ENCODE results near the gene ARID1B.

Gene ARID1B

DNA sequence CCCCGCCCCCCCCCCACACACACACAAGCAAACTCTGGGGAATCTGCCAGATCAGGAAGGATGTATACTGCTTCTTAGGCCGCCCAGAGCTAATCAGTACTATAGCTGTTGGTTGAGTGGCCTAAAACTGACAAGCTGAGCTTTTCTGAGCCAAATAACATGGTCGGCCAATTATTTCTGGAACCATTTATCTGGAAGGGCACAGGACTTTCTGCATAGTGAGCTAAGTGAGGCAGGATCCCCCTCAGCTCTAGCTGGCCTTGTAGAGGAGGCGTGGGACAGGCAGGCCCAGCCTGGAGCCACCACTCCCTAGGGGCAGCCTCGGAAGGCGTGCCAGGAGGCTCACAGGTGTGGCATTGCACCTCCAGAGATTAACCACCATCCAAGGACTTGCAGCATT lies 346.1 kb downstream of the ARID1B start:
- H3K4me2 ChIP-seq (ENCODE audit: low read length): no peak overlapping the region
- H3K36me3 ChIP-seq (ENCODE audit: insufficient read depth, low read length): peaks cover 23% of the 10 kb centered on the region; the same call in 1 of the 2 replicates
- H3K4me3 ChIP-seq (ENCODE audit: low read depth, low read length, poor library complexity, severe bottlenecking): no peak overlapping the region
- H3K9ac ChIP-seq (ENCODE audit: low read length): no peak overlapping the region
- H3K79me2 ChIP-seq (ENCODE audit: insufficient read depth, low read length): no peaks in the 10 kb centered on the region
- H4K20me1 ChIP-seq (ENCODE audit: insufficient read depth, low read length): no peaks in the 10 kb centered on the region
- H3K4me1 ChIP-seq (ENCODE audit: insufficient read depth, low read length, severe bottlenecking): no peaks in the 10 kb centered on the region
- H3K9me2 ChIP-seq (ENCODE audit: low read depth, low read length): no peaks in the 10 kb centered on the region
- no peaks in the 10 kb centered on the region; the same call in 1 of the 2 replicates for H3F3A ChIP-seq (ENCODE audit: insufficient read depth, low read length)
- H3K27ac ChIP-seq (ENCODE audit: low read depth, low read length, poor library complexity, severe bottlenecking): no peak overlapping the region
- no peak for TF ChIP-seq EZH2 (IDR thresholded peaks at IDR 0.05; ENCODE audit: borderline replicate concordance, low read length)
- TF ChIP-seq, protein P1, sequence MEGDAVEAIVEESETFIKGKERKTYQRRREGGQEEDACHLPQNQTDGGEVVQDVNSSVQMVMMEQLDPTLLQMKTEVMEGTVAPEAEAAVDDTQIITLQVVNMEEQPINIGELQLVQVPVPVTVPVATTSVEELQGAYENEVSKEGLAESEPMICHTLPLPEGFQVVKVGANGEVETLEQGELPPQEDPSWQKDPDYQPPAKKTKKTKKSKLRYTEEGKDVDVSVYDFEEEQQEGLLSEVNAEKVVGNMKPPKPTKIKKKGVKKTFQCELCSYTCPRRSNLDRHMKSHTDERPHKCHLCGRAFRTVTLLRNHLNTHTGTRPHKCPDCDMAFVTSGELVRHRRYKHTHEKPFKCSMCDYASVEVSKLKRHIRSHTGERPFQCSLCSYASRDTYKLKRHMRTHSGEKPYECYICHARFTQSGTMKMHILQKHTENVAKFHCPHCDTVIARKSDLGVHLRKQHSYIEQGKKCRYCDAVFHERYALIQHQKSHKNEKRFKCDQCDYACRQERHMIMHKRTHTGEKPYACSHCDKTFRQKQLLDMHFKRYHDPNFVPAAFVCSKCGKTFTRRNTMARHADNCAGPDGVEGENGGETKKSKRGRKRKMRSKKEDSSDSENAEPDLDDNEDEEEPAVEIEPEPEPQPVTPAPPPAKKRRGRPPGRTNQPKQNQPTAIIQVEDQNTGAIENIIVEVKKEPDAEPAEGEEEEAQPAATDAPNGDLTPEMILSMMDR (IDR thresholded peaks at IDR 0.05; ENCODE audit: low read length): no peak
- no peak overlapping the region for H2AFZ ChIP-seq (ENCODE audit: low read length)
- H3K27me3 ChIP-seq (ENCODE audit: insufficient read depth, low read length): no peaks in the 10 kb centered on the region
- no peaks in the 10 kb centered on the region for H3K9me3 ChIP-seq (ENCODE audit: low read length)

DNA sequence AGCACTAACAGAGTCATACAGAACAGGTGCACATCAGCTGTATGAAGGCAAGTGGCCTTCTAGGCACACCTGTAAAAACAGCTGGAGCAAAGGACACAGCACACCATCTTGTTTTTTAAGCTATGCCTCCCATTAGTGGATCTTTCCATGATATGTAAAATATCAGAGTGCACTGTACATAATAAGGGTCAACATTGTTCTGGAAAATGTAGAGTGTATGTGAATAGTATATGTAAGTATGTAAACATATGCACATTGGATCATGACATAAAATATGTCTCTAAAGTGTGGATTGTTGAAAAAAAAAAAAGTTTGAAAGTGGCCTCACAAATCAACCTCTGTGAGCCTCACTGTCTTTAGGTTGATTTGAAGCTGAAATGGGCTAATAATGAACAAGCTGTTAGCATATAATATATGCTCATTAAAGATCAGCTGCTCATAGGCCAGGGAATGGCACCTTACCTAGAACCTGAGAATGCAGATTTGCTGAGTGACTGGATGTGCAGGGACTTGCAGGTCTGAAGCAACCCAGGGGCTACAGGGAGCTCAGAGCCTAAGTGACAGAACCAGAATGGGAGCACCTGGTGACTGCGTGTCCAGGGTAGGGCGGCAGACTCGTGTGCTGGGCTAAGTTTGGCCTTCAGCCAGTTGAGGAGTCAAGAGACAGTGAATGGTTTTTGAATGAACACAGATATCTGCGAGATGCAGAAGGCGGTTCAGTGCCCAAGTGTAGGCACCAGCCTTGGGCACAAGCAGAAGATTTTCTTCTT lies 347.5 kb downstream of the ARID1B start:
- H3K9me3 ChIP-seq (ENCODE audit: low read length): no peaks in the 10 kb centered on the region
- no peak overlapping the region for H2AFZ ChIP-seq (ENCODE audit: low read length)
- TF ChIP-seq, protein P1 (IDR thresholded peaks at IDR 0.05; ENCODE audit: low read length): no peak
- TF ChIP-seq EZH2 (IDR thresholded peaks at IDR 0.05; ENCODE audit: borderline replicate concordance, low read length): no peak
- H3K4me2 ChIP-seq (ENCODE audit: low read length): no peak overlapping the region
- peaks cover 16% of the 10 kb centered on the region; the same call in 1 of the 2 replicates for H3K36me3 ChIP-seq (ENCODE audit: insufficient read depth, low read length)
- no peak overlapping the region for H3K9ac ChIP-seq (ENCODE audit: low read length)
- no peaks in the 10 kb centered on the region; the same call in 1 of the 2 replicates for H3F3A ChIP-seq (ENCODE audit: insufficient read depth, low read length)
- H3K27me3 ChIP-seq (ENCODE audit: insufficient read depth, low read length): no peaks in the 10 kb centered on the region
- H3K9me2 ChIP-seq (ENCODE audit: low read depth, low read length): no peaks in the 10 kb centered on the region
- H3K79me2 ChIP-seq (ENCODE audit: insufficient read depth, low read length): no peaks in the 10 kb centered on the region
- no peaks in the 10 kb centered on the region for H3K4me1 ChIP-seq (ENCODE audit: insufficient read depth, low read length, severe bottlenecking)
- H4K20me1 ChIP-seq (ENCODE audit: insufficient read depth, low read length): no peaks in the 10 kb centered on the region
- H3K4me3 ChIP-seq (ENCODE audit: low read depth, low read length, poor library complexity, severe bottlenecking): no peak overlapping the region
- H3K27ac ChIP-seq (ENCODE audit: low read depth, low read length, poor library complexity, severe bottlenecking): no peak overlapping the region

DNA sequence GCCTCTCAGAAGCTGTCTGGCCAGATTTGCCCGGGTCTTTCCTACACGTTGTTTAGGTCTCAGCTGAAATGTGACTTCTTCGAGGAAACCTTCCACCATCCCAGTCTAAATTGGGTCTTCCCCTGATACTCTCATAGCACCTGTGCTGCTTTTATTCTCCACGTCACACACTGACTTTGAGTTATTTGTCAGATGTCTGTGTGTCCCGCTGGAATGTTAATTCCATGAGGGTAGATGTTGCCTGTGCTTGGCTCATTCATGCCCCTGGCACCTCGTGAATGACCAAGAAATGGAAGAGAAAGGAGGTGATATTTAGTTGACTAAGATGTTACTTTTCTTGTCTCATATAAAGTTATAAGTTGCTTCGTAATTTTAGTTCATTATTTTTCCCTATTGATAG lies 348.4 kb downstream of the ARID1B start:
- no peak overlapping the region for H3K4me3 ChIP-seq (ENCODE audit: low read depth, low read length, poor library complexity, severe bottlenecking)
- no peaks in the 10 kb centered on the region for H3K9me3 ChIP-seq (ENCODE audit: low read length)
- H3K79me2 ChIP-seq (ENCODE audit: insufficient read depth, low read length): no peaks in the 10 kb centered on the region
- H4K20me1 ChIP-seq (ENCODE audit: insufficient read depth, low read length): no peaks in the 10 kb centered on the region
- H3K27ac ChIP-seq (ENCODE audit: low read depth, low read length, poor library complexity, severe bottlenecking): no peak overlapping the region
- TF ChIP-seq, protein P1 (IDR thresholded peaks at IDR 0.05; ENCODE audit: low read length): no peak
- no peak for TF ChIP-seq EZH2 (IDR thresholded peaks at IDR 0.05; ENCODE audit: borderline replicate concordance, low read length)
- H3K4me2 ChIP-seq (ENCODE audit: low read length): no peak overlapping the region
- H3K4me1 ChIP-seq (ENCODE audit: insufficient read depth, low read length, severe bottlenecking): no peaks in the 10 kb centered on the region
- H3F3A ChIP-seq (ENCODE audit: insufficient read depth, low read length): no peaks in the 10 kb centered on the region
- H2AFZ ChIP-seq (ENCODE audit: low read length): no peak overlapping the region
- H3K27me3 ChIP-seq (ENCODE audit: insufficient read depth, low read length): no peaks in the 10 kb centered on the region
- no peaks in the 10 kb centered on the region for H3K9me2 ChIP-seq (ENCODE audit: low read depth, low read length)
- peaks cover 9% of the 10 kb centered on the region; the same call in 1 of the 2 replicates for H3K36me3 ChIP-seq (ENCODE audit: insufficient read depth, low read length)
- H3K9ac ChIP-seq (ENCODE audit: low read length): no peak overlapping the region

Measured in OCI-LY1 (cell line).